ENCODE results near the gene GPR45.

- TF ChIP-seq CTCF (IDR thresholded peaks at IDR 0.05; ENCODE audit: low read depth, low read length, missing input control) (no peak), ATF3 (IDR thresholded peaks at IDR 0.05) (no peak), YY1 (IDR thresholded peaks at IDR 0.05) (no peak), SP1 (IDR thresholded peaks at IDR 0.05) (no peak), RAD21 (IDR thresholded peaks at IDR 0.05) (no peak), REST (IDR thresholded peaks at IDR 0.05) (no peak), JUND (IDR thresholded peaks at IDR 0.05) (no peak), TAF1 (conservative IDR thresholded peaks at IDR 0.05) (no peak), GABPA (IDR thresholded peaks at IDR 0.05 in 1 of 2, conservative IDR thresholded peaks at IDR 0.05 in 1 of 2) (no peak), MAX (IDR thresholded peaks at IDR 0.05) (no peak)
These were observed 5.5 kb upstream of the GPR45 start for GRCh38 chr2:105236060-105236424.

Measured in liver (tissue), 3 donors.